Lower leg skin (tissue), 3 donors: ENCODE results near the gene SAMHD1.

Experiments
- POLR2A ChIP-seq, 2 donors: fragments of 450-650 bp; IDR thresholded peaks; one replicate each; pipeline ENCODE4 v1.6.1; 2016 to 2017; ENCODE audit warnings: antibody characterized with exemption in 2 of 2, mild to moderate bottlenecking in 1 of 2, moderate library complexity in 1 of 2
- TF ChIP-seq, protein P1 (sequence below), 3 donors: fragments of 450-650 bp; IDR thresholded peaks; one replicate each; pipeline ENCODE4 v1.5.1; 2016; ENCODE audit warnings: antibody characterized with exemption in 3 of 3, mild to moderate bottlenecking in 3 of 3, moderate library complexity in 2 of 3

DNA sequence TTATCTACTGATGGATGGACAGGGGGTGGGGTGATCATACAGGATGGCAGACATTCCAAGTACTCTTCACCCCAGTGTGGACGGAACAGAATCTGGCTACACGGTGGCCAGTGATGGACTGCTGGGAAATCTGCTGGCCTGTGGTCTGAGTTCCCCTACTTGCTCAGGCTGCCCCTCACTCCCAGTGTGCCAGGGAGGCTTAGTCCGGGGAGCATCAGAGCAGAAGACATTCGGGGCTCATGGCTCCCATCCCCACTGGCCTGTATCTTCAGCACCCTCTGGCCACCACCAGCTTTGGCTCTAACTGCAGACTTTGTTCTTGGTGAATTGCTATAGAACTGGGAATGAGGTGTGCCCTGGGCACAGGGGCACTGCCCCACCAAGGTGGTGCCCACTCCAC is 60.3 kb downstream of the SAMHD1 start:
- TF ChIP-seq, protein P1, sequence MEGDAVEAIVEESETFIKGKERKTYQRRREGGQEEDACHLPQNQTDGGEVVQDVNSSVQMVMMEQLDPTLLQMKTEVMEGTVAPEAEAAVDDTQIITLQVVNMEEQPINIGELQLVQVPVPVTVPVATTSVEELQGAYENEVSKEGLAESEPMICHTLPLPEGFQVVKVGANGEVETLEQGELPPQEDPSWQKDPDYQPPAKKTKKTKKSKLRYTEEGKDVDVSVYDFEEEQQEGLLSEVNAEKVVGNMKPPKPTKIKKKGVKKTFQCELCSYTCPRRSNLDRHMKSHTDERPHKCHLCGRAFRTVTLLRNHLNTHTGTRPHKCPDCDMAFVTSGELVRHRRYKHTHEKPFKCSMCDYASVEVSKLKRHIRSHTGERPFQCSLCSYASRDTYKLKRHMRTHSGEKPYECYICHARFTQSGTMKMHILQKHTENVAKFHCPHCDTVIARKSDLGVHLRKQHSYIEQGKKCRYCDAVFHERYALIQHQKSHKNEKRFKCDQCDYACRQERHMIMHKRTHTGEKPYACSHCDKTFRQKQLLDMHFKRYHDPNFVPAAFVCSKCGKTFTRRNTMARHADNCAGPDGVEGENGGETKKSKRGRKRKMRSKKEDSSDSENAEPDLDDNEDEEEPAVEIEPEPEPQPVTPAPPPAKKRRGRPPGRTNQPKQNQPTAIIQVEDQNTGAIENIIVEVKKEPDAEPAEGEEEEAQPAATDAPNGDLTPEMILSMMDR (IDR thresholded peaks at IDR 0.05), result no peak
- TF ChIP-seq POLR2A (IDR thresholded peaks at IDR 0.05), result no peak
